ENCODE data around the gene HECW1. TPM values are rescaled to one million over a fixed set of nuclear protein-coding genes. Genes with fewer than 3 reads are reported as not detected.

Gene HECW1
- total RNA-seq, 4 donors from 2014 or later, result 0.83 to 3.9 (median 2.7) TPM; not detected in 1

GRCh38 chr7:43387932-43388331 lies 275.5 kb downstream of the HECW1 start:
- DNase-seq, result no peak
- Histone ChIP-seq H3K4me1 (no peaks in the 10 kb centered on the region), H3K4me3 (no peak overlapping the region), H3K27ac (no peak overlapping the region), H3K27me3 (no peaks in the 10 kb centered on the region), H3K9me3 (no peaks in the 10 kb centered on the region), H3K36me3 (no peaks in the 10 kb centered on the region)
- TF ChIP-seq POLR2A (IDR thresholded peaks at IDR 0.05), result no peak
- TF ChIP-seq, protein P1, sequence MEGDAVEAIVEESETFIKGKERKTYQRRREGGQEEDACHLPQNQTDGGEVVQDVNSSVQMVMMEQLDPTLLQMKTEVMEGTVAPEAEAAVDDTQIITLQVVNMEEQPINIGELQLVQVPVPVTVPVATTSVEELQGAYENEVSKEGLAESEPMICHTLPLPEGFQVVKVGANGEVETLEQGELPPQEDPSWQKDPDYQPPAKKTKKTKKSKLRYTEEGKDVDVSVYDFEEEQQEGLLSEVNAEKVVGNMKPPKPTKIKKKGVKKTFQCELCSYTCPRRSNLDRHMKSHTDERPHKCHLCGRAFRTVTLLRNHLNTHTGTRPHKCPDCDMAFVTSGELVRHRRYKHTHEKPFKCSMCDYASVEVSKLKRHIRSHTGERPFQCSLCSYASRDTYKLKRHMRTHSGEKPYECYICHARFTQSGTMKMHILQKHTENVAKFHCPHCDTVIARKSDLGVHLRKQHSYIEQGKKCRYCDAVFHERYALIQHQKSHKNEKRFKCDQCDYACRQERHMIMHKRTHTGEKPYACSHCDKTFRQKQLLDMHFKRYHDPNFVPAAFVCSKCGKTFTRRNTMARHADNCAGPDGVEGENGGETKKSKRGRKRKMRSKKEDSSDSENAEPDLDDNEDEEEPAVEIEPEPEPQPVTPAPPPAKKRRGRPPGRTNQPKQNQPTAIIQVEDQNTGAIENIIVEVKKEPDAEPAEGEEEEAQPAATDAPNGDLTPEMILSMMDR (IDR thresholded peaks at IDR 0.05), result no peak

DNA sequence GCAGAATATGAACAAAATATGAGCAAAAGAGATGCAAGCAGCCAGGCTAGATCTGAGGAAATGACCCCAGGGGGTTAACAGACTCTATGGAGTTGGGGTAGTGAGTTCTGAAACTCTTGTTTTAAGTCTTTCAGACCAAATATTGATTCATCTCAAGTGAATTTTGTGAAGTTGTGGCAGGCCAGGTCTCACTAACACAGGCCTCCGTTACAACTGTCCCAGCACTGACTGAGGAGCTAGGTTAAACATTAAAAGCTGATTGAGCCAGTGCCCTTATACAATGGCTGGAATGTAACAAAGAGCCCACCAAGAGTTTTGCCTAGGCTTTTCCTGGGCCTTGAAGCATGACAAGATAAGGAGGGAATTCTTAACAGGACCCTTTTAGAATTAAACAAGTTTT lies 278.1 kb downstream of the HECW1 start:
- Histone ChIP-seq H3K4me1 (no peaks in the 10 kb centered on the region), H3K36me3 (no peaks in the 10 kb centered on the region), H3K27me3 (no peaks in the 10 kb centered on the region), H3K27ac (no peak overlapping the region), H3K4me3 (no peak overlapping the region), H3K9me3 (no peaks in the 10 kb centered on the region)
- TF ChIP-seq, protein P1 (IDR thresholded peaks at IDR 0.05), result no peak
- TF ChIP-seq POLR2A (IDR thresholded peaks at IDR 0.05), result no peak
- DNase-seq, result no peak

DNA sequence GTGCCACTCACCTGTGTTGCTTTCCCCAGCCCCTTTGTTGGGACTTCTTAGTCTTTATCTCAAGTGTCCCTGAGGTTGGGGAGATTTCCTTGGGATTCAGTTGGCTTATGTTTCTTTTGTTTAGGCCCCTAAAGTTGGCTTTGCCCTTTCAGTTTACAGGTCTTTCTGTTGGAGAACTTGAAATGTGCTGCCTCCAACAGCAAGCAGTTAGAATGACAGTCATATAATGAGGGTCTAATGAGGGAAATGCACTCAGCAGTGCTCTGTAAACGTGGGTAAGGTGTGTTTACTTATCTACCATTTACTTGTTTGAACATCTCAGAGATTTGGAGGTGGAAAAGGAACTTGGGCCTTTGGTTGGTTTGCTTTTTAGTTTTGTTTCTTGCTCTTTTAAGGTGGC lies 279.1 kb downstream of the HECW1 start:
- H3K27me3 ChIP-seq, result no peaks in the 10 kb centered on the region
- no peak overlapping the region for H3K4me3 ChIP-seq
- no peaks in the 10 kb centered on the region for H3K36me3 ChIP-seq
- DNase-seq, result no peak
- no peaks in the 10 kb centered on the region for H3K9me3 ChIP-seq
- H3K27ac ChIP-seq, result no peak overlapping the region
- no peaks in the 10 kb centered on the region for H3K4me1 ChIP-seq
- TF ChIP-seq POLR2A (IDR thresholded peaks at IDR 0.05), result no peak

DNA sequence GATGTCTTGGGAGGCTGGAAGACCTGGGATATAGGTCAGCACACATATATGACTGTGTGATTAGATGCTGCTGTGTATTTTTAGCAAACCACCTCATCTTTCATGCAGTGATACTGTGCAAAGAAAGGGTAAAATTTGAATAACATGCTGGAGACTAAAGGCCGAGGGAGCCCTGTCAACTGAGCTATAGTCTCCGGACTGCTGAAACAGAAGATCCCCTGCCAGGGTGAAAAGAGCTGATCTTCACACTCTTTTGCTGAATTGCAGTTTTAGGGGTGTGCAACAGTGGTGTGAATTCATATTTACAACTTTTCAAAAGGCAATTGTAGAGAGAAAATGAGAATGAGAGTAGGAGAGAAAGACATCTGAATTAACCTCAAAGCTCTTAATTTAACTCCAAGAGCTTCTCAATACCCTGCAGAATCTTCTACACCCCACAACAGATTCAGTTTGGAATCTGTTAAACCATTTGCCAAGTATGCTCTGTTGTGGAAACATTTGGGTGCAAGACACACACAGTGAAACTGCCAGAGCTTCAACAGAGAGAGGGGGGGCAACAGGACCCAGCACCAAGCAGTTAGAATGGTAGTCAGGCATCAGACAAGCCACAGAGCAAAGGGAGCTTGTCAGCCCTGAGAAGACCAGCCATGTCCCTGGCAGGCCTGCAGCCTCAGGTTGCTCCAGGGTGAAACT lies 280.3 kb downstream of the HECW1 start:
- no peaks in the 10 kb centered on the region for H3K36me3 ChIP-seq
- no peaks in the 10 kb centered on the region for H3K27me3 ChIP-seq
- H3K4me3 ChIP-seq, result no peak overlapping the region
- no peak overlapping the region for H3K27ac ChIP-seq
- DNase-seq, result no peak
- no peaks in the 10 kb centered on the region for H3K4me1 ChIP-seq
- TF ChIP-seq, protein P1 (IDR thresholded peaks at IDR 0.05), result no peak
- TF ChIP-seq POLR2A (IDR thresholded peaks at IDR 0.05), result no peak
- no peaks in the 10 kb centered on the region for H3K9me3 ChIP-seq

DNA sequence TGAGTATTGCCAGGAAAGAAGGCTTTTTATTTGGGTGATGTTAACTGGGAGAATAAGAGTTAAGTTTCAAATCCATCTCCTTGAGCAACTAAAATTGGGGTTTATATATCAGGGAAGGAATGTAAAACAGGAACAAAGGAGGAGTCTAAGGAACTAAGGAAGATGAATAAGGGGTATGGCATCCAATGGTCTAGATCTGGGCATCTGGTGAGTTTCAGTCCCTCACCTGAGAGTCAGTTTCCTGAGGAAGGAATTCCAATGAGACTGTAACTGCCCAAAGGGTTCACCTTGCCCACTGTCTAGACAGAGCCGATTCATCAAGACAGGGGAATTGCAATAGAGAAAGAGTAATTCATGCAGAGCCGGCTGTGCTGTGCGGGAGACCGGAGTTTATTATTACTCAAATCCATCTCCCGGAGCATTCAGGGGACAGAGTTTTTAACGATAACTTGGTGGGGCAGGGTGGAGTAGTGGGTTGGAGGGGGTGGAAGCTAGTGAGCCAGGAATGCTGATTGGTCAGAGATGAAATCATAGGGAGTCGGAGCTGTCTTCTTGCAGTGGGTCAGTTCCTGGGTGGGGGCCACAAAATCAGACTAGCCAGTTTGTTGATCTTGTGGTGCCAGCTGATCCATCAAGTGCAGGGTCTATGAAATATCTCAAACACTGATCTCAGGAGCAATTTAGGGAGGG lies 282.1 kb downstream of the HECW1 start:
- Histone ChIP-seq H3K36me3 (no peaks in the 10 kb centered on the region), H3K27me3 (no peaks in the 10 kb centered on the region), H3K9me3 (no peaks in the 10 kb centered on the region), H3K27ac (no peak overlapping the region), H3K4me3 (no peak overlapping the region), H3K4me1 (no peaks in the 10 kb centered on the region)
- no peak for TF ChIP-seq POLR2A (IDR thresholded peaks at IDR 0.05)
- TF ChIP-seq, protein P1 (IDR thresholded peaks at IDR 0.05), result no peak
- no peak for DNase-seq

DNA sequence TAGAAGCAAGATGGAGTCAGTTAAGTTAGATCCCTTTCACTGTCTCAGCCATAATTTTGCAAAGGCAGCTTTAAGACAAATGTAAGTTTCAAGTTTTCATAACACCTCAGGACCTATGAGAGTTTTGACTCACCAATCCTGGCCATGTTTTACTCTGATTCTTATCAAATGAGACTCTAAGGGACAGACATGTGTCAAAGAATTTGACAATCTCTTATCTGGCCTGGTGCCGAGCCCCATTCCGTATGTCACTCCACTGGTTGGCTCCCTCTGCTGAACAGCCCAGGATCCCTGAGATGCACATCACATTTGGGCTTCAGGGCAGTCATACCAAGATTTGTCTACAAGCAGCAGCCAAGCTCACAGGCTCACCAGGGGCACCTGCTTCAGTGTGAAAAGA lies 282.9 kb downstream of the HECW1 start:
- Histone ChIP-seq H3K4me3 (no peak overlapping the region), H3K36me3 (no peaks in the 10 kb centered on the region), H3K27me3 (no peaks in the 10 kb centered on the region), H3K4me1 (no peaks in the 10 kb centered on the region), H3K9me3 (no peaks in the 10 kb centered on the region), H3K27ac (no peak overlapping the region)
- no peak for DNase-seq
- no peak for TF ChIP-seq POLR2A (IDR thresholded peaks at IDR 0.05)
- TF ChIP-seq, protein P1 (IDR thresholded peaks at IDR 0.05), result no peak
